ENCODE data around the gene ZDHHC21.

Gene ZDHHC21

GRCh38 chr9:14671377-14671776, 21.9 kb downstream of the ZDHHC21 start:
- no peak for TF ChIP-seq REST (IDR thresholded peaks at IDR 0.05; ENCODE audit: insufficient read depth in 1 of 2, low read depth in 2 of 2, low read length in 2 of 2)
- TF ChIP-seq POLR2AphosphoS5 (IDR thresholded peaks at IDR 0.05; ENCODE audit: low read depth, low read length), result no peak
- no peak for TF ChIP-seq SIN3A (IDR thresholded peaks at IDR 0.05; ENCODE audit: borderline replicate concordance, insufficient read depth, low read length)
- TF ChIP-seq TAF1 (IDR thresholded peaks at IDR 0.05; ENCODE audit: borderline replicate concordance, insufficient read depth, low read length), result no peak
- no peak for TF ChIP-seq FOXP2 (optimal IDR thresholded peaks at IDR 0.05; ENCODE audit: borderline replicate concordance, extremely low read depth, extremely low read length, insufficient read depth)

GRCh38 chr9:14670718-14671117, 22.5 kb downstream of the ZDHHC21 start:
- no peak for TF ChIP-seq POLR2AphosphoS5 (IDR thresholded peaks at IDR 0.05; ENCODE audit: low read depth, low read length)
- TF ChIP-seq FOXP2 (optimal IDR thresholded peaks at IDR 0.05; ENCODE audit: borderline replicate concordance, extremely low read depth, extremely low read length, insufficient read depth), result no peak
- TF ChIP-seq SIN3A (IDR thresholded peaks at IDR 0.05; ENCODE audit: borderline replicate concordance, insufficient read depth, low read length), result no peak
- TF ChIP-seq REST (IDR thresholded peaks at IDR 0.05; ENCODE audit: insufficient read depth in 1 of 2, low read depth in 2 of 2, low read length in 2 of 2), result no peak
- TF ChIP-seq TAF1 (IDR thresholded peaks at IDR 0.05; ENCODE audit: borderline replicate concordance, insufficient read depth, low read length), result no peak

GRCh38 chr9:14662060-14662453, 31.2 kb downstream of the ZDHHC21 start:
- TF ChIP-seq REST (IDR thresholded peaks at IDR 0.05; ENCODE audit: insufficient read depth in 1 of 2, low read depth in 2 of 2, low read length in 2 of 2) (no peak), SIN3A (IDR thresholded peaks at IDR 0.05; ENCODE audit: borderline replicate concordance, insufficient read depth, low read length) (no peak), TAF1 (IDR thresholded peaks at IDR 0.05; ENCODE audit: borderline replicate concordance, insufficient read depth, low read length) (no peak), POLR2AphosphoS5 (IDR thresholded peaks at IDR 0.05; ENCODE audit: low read depth, low read length) (no peak), FOXP2 (optimal IDR thresholded peaks at IDR 0.05; ENCODE audit: borderline replicate concordance, extremely low read depth, extremely low read length, insufficient read depth) (no peak)

- TF ChIP-seq REST (IDR thresholded peaks at IDR 0.05; ENCODE audit: insufficient read depth in 1 of 2, low read depth in 2 of 2, low read length in 2 of 2) (no peak), TAF1 (IDR thresholded peaks at IDR 0.05; ENCODE audit: borderline replicate concordance, insufficient read depth, low read length) (no peak), FOXP2 (optimal IDR thresholded peaks at IDR 0.05; ENCODE audit: borderline replicate concordance, extremely low read depth, extremely low read length, insufficient read depth) (no peak), POLR2AphosphoS5 (IDR thresholded peaks at IDR 0.05; ENCODE audit: low read depth, low read length) (no peak), SIN3A (IDR thresholded peaks at IDR 0.05; ENCODE audit: borderline replicate concordance, insufficient read depth, low read length) (no peak)
Measured at GRCh38 chr9:14661421-14662059, 31.7 kb downstream of the ZDHHC21 start.

Data from PFSK-1 (cell line).